CD4-positive, alpha-beta T cell (primary cell): ENCODE results near the gene GAS7. TPM values are rescaled to one million over a fixed set of nuclear protein-coding genes. Genes with fewer than 3 reads are reported as not detected.

ENCODE experiments used
- ATAC-seq: fragments of 200-7000 bp; cut with Tn5 transposase; one replicate; pipeline ENCODE4 v1.10.0; 2022; ENCODE audit warnings: mild to moderate bottlenecking; ENCODE audit not compliant: poor library complexity
- CTCF ChIA-PET: fragments of 350-600 bp; sonication (Branson Sonifier 250); formaldehyde crosslinking; loops from one replicate; lab custom pipeline; 2021; ENCODE audit warnings: antibody characterized with exemption, inconsistent platforms; lab: Charles Lee
- POLR2A ChIA-PET: fragments of 350-600 bp; sonication (Branson Sonifier 250); formaldehyde crosslinking; loops from one replicate; lab custom pipeline; 2021; ENCODE audit warnings: antibody characterized with exemption, inconsistent platforms; lab: Charles Lee
- DNase-seq, 14 experiments: peaks; one replicate each; pipeline ENCODE4 v3.0.0-alpha.2; 2013 to 2020; ENCODE audit warnings: mixed read lengths in 2 of 14
- H3K27ac ChIP-seq, 2 donors: one replicate each; pipeline versions ENCODE4 v1.5.1 to v1.7.0; 2013; ENCODE audit warnings: low read length in 2 of 2, low read depth in 1 of 2, mild to moderate bottlenecking in 1 of 2
- H3K27me3 ChIP-seq, 2 experiments: 1 replicate in 1 of 2; 2 replicates in 1 of 2; pipeline versions ENCODE4 v1.6.1 to v1.7.0; 2013; ENCODE audit warnings: low read length in 2 of 2, control low read depth in 1 of 2, mild to moderate bottlenecking in 1 of 2, moderate library complexity in 1 of 2; ENCODE audit not compliant: insufficient read depth in 2 of 2, control insufficient read depth in 1 of 2
- H3K36me3 ChIP-seq: one replicate; pipeline ENCODE4 v1.6.1; 2013; ENCODE audit warnings: low read length, control low read depth; ENCODE audit not compliant: insufficient read depth
- H3K4me1 ChIP-seq: one replicate; pipeline ENCODE4 v1.6.1; 2013; ENCODE audit warnings: low read length, control low read depth; ENCODE audit not compliant: insufficient read depth
- H3K4me3 ChIP-seq: one replicate; pipeline ENCODE4 v1.5.1; 2013; ENCODE audit warnings: mild to moderate bottlenecking, low read length, moderate library complexity
- H3K9me3 ChIP-seq, 2 experiments: 1 replicate in 1 of 2; 2 replicates in 1 of 2; pipeline versions ENCODE4 v1.6.1 to v1.7.0; 2013; ENCODE audit warnings: low read length in 2 of 2, mild to moderate bottlenecking in 2 of 2, control low read depth in 1 of 2, moderate library complexity in 1 of 2; ENCODE audit not compliant: control insufficient read depth in 1 of 2, insufficient read depth in 1 of 2
- H3K27ac Mint-ChIP-seq: one replicate; pipeline ENCODE4 v1.8.0; 2020; ENCODE audit warnings: mixed read lengths
- H3K27me3 Mint-ChIP-seq: one replicate; pipeline ENCODE4 v1.8.0; 2021; ENCODE audit warnings: mixed read lengths
- H3K36me3 Mint-ChIP-seq: one replicate; pipeline ENCODE4 v1.8.0; 2021; ENCODE audit warnings: low read depth, mixed read lengths
- H3K4me1 Mint-ChIP-seq: one replicate; pipeline ENCODE4 v1.8.0; 2021; ENCODE audit warnings: low read depth, mixed read lengths
- H3K4me3 Mint-ChIP-seq: one replicate; pipeline ENCODE4 v1.8.0; 2020; ENCODE audit warnings: mild to moderate bottlenecking, mixed read lengths
- H3K9me3 Mint-ChIP-seq: one replicate; pipeline ENCODE4 v1.8.0; 2020; ENCODE audit warnings: mixed read lengths
- intact Hi-C, 2 experiments: fragments of 100-400 bp; cut with DNase I in 1 of 2; cut with micrococcal nuclease in 1 of 2; formaldehyde crosslinking; loops; one replicate each; pipeline versions ENCODE4 v1.15.1 to v1.9.0; 2023 to 2025; cut with DNase I, micrococcal nuclease
- total RNA-seq, 174 experiments: library from RNA in 2 of 174; stranded (reverse) in 2 of 174; gene quantifications; one replicate each; pipeline ENCODE4 v1.2.3 and lab custom pipeline; 2021 to 2026
- TF ChIP-seq, protein P1 (sequence below): fragments of 200-600 bp; IDR thresholded peaks from one replicate; pipeline ENCODE4 v1.8.0; 2022; ENCODE audit warnings: antibody characterized with exemption, mild to moderate bottlenecking

GAS7 gene
- total RNA-seq, 2 experiments from 2014 or later = 1.8 to 3.4 TPM

DNA sequence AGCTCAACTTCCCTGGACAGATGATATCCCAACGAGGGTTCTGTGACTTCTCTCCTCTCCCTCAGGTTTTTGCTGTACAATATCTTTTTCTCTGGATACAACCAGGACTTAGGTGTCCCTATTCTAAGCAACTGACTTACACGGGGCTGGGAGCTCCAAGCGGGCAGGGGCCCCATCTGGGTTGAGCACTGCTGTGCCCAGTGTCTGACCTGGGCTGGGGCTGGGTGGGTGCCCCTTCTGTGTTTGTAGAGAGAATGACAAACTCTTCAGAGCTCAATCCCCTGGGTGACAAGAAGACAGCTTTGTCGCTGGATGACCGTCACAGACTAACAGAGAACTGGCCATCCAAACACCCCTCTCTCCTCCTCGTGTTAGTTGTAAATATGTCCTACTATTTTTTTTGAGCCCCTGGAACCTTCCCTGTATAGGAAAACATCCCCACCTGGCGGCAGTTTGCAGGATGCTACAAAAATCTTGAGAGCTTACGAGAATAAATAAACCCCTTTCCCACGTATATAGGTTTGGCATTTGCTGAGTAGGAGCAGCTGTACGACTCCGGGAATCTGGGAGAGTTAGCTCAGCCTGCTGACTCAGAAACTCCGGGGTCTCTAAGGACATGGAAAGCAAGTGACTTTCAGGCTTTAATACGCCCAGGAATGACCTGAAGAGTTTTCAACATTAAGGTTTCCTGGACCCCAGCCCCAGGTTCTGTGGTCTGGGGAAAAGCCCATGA is 269.6 kb downstream of the GAS7 start:
- ChIA-PET CTCF (no interaction called here), POLR2A (no interaction called here)
- Mint-ChIP-seq H3K27me3 (no peaks in the 10 kb centered on the region), H3K9me3 (no peaks in the 10 kb centered on the region), H3K4me1 (no peaks in the 10 kb centered on the region), H3K36me3 (no peaks in the 10 kb centered on the region), H3K4me3 (no peak overlapping the region), H3K27ac (no peak overlapping the region)
- Histone ChIP-seq H3K9me3 (no peaks in the 10 kb centered on the region), H3K4me1 (no peaks in the 10 kb centered on the region), H3K4me3 (no peak overlapping the region), H3K27me3 (no peaks in the 10 kb centered on the region), H3K27ac (no peak overlapping the region), H3K36me3 (no peaks in the 10 kb centered on the region)
- TF ChIP-seq, protein P1, sequence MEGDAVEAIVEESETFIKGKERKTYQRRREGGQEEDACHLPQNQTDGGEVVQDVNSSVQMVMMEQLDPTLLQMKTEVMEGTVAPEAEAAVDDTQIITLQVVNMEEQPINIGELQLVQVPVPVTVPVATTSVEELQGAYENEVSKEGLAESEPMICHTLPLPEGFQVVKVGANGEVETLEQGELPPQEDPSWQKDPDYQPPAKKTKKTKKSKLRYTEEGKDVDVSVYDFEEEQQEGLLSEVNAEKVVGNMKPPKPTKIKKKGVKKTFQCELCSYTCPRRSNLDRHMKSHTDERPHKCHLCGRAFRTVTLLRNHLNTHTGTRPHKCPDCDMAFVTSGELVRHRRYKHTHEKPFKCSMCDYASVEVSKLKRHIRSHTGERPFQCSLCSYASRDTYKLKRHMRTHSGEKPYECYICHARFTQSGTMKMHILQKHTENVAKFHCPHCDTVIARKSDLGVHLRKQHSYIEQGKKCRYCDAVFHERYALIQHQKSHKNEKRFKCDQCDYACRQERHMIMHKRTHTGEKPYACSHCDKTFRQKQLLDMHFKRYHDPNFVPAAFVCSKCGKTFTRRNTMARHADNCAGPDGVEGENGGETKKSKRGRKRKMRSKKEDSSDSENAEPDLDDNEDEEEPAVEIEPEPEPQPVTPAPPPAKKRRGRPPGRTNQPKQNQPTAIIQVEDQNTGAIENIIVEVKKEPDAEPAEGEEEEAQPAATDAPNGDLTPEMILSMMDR = no peak
- intact Hi-C loops = loop anchor here in 1 of 2 experiments (5.0 kb wide), 1 partner anchor 689 kb away; no protein-coding TSS in a partner anchor
- ATAC-seq (no peak), DNase-seq (no peak)

DNA sequence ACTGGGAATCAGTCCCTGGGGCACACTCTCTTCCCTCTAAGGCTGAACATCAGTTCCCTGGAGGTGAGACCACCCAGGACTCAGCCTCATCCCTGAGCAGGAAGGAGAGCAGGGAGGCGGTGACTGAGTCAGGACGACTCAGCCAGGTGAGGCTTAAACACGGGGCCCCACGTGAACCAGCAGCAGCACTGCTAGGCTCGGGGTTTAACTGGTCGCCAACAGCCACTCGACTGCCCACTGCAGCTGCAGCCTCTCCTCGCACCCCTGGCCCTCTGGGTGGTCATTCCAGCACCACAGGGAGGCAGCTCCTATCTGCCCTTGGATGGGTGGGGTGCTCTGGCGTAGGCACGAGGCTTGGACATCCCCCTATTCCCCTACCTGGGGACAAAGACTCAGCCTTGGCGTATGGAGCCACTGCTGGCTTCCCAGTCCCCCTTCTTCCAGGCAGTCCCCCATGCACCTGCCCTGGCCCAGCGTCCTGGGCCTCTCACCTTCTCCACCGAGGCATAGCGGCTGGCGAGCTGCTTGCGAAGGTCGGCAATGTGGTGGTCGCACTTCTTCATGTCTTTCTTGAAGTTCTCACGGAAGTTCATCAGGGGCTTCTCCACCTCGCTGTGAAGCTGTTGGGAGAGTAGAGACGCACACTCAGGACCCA is 272.1 kb downstream of the GAS7 start:
- no peaks in the 10 kb centered on the region for H3K27me3 ChIP-seq
- H3K36me3 ChIP-seq = no peaks in the 10 kb centered on the region
- Mint-ChIP-seq H3K27ac (no peak overlapping the region), H3K9me3 (no peaks in the 10 kb centered on the region), H3K4me3 (no peak overlapping the region), H3K27me3 (no peaks in the 10 kb centered on the region), H3K36me3 (no peaks in the 10 kb centered on the region), H3K4me1 (no peaks in the 10 kb centered on the region)
- TF ChIP-seq, protein P1 = no peak
- no peaks in the 10 kb centered on the region for H3K9me3 ChIP-seq
- no peak overlapping the region for H3K4me3 ChIP-seq
- no peaks in the 10 kb centered on the region for H3K4me1 ChIP-seq
- ChIA-PET CTCF (no interaction called here), POLR2A (no interaction called here)
- intact Hi-C loops = loop anchor here in 1 of 2 experiments (5.0 kb wide), 1 partner anchor 691 kb away; no protein-coding TSS in a partner anchor
- ATAC-seq (no peak), DNase-seq (no peak)
- no peak overlapping the region for H3K27ac ChIP-seq

DNA sequence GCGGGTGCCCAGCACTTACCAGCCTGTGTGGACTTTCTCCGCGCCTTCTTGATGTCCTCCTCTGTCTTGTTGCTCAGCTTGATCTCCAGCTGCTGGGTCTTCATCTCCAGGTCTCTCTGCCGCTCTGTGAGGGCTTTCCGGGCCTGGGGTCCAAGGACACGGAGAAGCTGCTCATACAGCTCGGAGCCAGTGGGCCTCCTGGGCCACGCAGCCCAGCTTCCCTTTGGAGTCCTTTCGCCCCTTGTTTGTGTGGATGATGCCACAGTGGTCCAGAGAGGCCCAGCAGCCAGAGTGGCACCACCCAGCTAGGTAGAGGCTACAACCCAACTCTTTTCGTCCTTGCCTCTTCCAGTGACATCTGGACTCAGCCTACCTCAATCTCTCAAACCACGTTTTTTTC is 272.9 kb downstream of the GAS7 start:
- ATAC-seq (no peak), DNase-seq (no peak)
- H3K4me1 Mint-ChIP-seq = no peaks in the 10 kb centered on the region
- no peaks in the 10 kb centered on the region for H3K4me1 ChIP-seq
- no peak overlapping the region for H3K4me3 Mint-ChIP-seq
- TF ChIP-seq, protein P1 = no peak
- H3K27me3 Mint-ChIP-seq = no peaks in the 10 kb centered on the region
- H3K27ac Mint-ChIP-seq = no peak overlapping the region
- H3K9me3 Mint-ChIP-seq = no peaks in the 10 kb centered on the region
- H3K9me3 ChIP-seq = no peaks in the 10 kb centered on the region
- H3K27me3 ChIP-seq = no peaks in the 10 kb centered on the region
- CTCF ChIA-PET = interaction anchor here (1.2 kb wide), 1 partner anchor 17 kb away, joined by 3 read pairs; no protein-coding TSS in a partner anchor
- no peak overlapping the region for H3K27ac ChIP-seq
- H3K4me3 ChIP-seq = no peak overlapping the region
- POLR2A ChIA-PET = no interaction called here
- intact Hi-C loops = loop anchor here (2.0 to 5.0 kb wide), 3 partner anchors 301 to 693 kb away; no protein-coding TSS in a partner anchor
- H3K36me3 ChIP-seq = no peaks in the 10 kb centered on the region
- no peaks in the 10 kb centered on the region for H3K36me3 Mint-ChIP-seq
